IMR-90 (cell line): ENCODE results near the gene FKBP1B. TPM values are rescaled to one million over a fixed set of nuclear protein-coding genes. Genes with fewer than 3 reads are reported as not detected.
"Not testable (repeated sequence)": the region's sequence is repeated elsewhere in the genome, so short reads cannot be mapped to it uniquely, and the experiment has no call there.

Source experiments
- ATAC-seq: fragments of 200-7000 bp; cut with Tn5 transposase; 2 replicates; pipeline ENCODE4 v1.9.1; 2020; ENCODE audit warnings: low read depth, mild to moderate bottlenecking, moderate library complexity
- BruUV-seq: library from RNA; stranded (reverse); fragments of 400-500 nt; replicated peaks from 2 replicates; lab custom pipeline; 2021; lab: Mats Ljungman, UMichigan
- CTCF ChIA-PET: fragments of 300-600 bp; formaldehyde crosslinking; extraction: SDS; loops from one replicate; lab custom pipeline; 2021; ENCODE audit warnings: antibody characterized with exemption; lab: Yijun Ruan, JAX
- POLR2A ChIA-PET: fragments of 300-600 bp; sonication (Branson Sonifier 250); formaldehyde crosslinking; loops from one replicate; lab custom pipeline; 2022; ENCODE audit warnings: antibody characterized with exemption; ENCODE audit not compliant: unreplicated experiment; lab: Charles Lee
- DNase-seq: peaks from one replicate; pipeline ENCODE4 v3.0.0; 2013
- H2AFZ ChIP-seq: replicated peaks from 2 replicates; pipeline ENCODE3; 2013; ENCODE audit warnings: low read length, mild to moderate bottlenecking; ENCODE audit not compliant: poor library complexity
- H2AK5ac ChIP-seq: 2 replicates; pipeline ENCODE4 v1.6.1; 2013; ENCODE audit warnings: low read depth, low read length, inconsistent platforms
- H2AK9ac ChIP-seq: replicated peaks from 2 replicates; pipeline ENCODE3; 2013; ENCODE audit warnings: mild to moderate bottlenecking, low read depth, low read length, moderate library complexity; ENCODE audit not compliant: poor library complexity
- H2BK120ac ChIP-seq: 2 replicates; pipeline ENCODE4 v1.6.1; 2013; ENCODE audit warnings: low read depth, low read length, inconsistent platforms
- H2BK15ac ChIP-seq: 3 replicates; pipeline ENCODE4 v1.6.1; 2013; ENCODE audit warnings: low read depth, low read length, inconsistent platforms
- H2BK20ac ChIP-seq: 2 replicates; pipeline ENCODE4 v1.6.1; 2013; ENCODE audit warnings: low read depth, mild to moderate bottlenecking, inconsistent platforms, low read length, moderate library complexity
- H2BK5ac ChIP-seq: 2 replicates; pipeline ENCODE4 v1.6.1; 2013; ENCODE audit warnings: mild to moderate bottlenecking, low read depth, low read length, inconsistent platforms; ENCODE audit not compliant: poor library complexity, severe bottlenecking
- H3K14ac ChIP-seq: replicated peaks from 2 replicates; pipeline ENCODE4 v1.6.1; 2013; ENCODE audit warnings: low read depth, low read length, inconsistent platforms
- H3K18ac ChIP-seq: 2 replicates; pipeline ENCODE4 v1.6.1; 2013; ENCODE audit warnings: low read depth, low read length, control low read depth
- H3K23ac ChIP-seq: 2 replicates; pipeline ENCODE4 v1.6.1; 2013; ENCODE audit warnings: low read depth, low read length, inconsistent platforms
- H3K27ac ChIP-seq: 2 replicates; pipeline ENCODE4 v1.5.1; 2013; ENCODE audit warnings: mild to moderate bottlenecking, control low read depth, low read length; ENCODE audit not compliant: insufficient read depth
- H3K27me3 ChIP-seq: 2 replicates; pipeline ENCODE4 v1.6.1; 2013; ENCODE audit warnings: low read length; ENCODE audit not compliant: control insufficient read depth, insufficient read depth
- H3K36me3 ChIP-seq: 2 replicates; pipeline ENCODE4 v1.6.1; 2013; ENCODE audit warnings: low read length, mixed read lengths; ENCODE audit not compliant: control insufficient read depth, insufficient read depth
- H3K4ac ChIP-seq: 2 replicates; pipeline ENCODE4 v1.6.1; 2013; ENCODE audit warnings: low read depth, low read length, inconsistent platforms
- H3K4me1 ChIP-seq: 2 replicates; pipeline ENCODE4 v1.6.1; 2013; ENCODE audit warnings: low read length, mixed read lengths; ENCODE audit not compliant: control insufficient read depth, insufficient read depth
- H3K4me2 ChIP-seq: 2 replicates; pipeline ENCODE4 v1.6.1; 2013; ENCODE audit warnings: low read depth, mild to moderate bottlenecking, control low read depth, low read length, moderate library complexity
- H3K4me3 ChIP-seq: 2 replicates; pipeline ENCODE4 v1.5.1; 2013; ENCODE audit warnings: low read depth, mild to moderate bottlenecking, control low read depth, low read length, moderate library complexity; ENCODE audit not compliant: insufficient read depth
- H3K56ac ChIP-seq: 2 replicates; pipeline ENCODE4 v1.6.1; 2013; ENCODE audit warnings: low read length, inconsistent platforms; ENCODE audit not compliant: insufficient read depth; ENCODE audit errors: extremely low read depth
- H3K79me1 ChIP-seq, 2 experiments: 2 replicates each; pipeline ENCODE4 v1.6.1; 2013; ENCODE audit warnings: low read length in 2 of 2, inconsistent platforms in 1 of 2, low read depth in 1 of 2
- H3K9ac ChIP-seq: 2 replicates; pipeline ENCODE4 v1.6.1; 2013; ENCODE audit warnings: low read depth, low read length, control low read depth
- H3K9me1 ChIP-seq: 2 replicates; pipeline ENCODE4 v1.6.1; 2013; ENCODE audit warnings: low read length, inconsistent platforms; ENCODE audit not compliant: insufficient read depth
- H3K9me3 ChIP-seq: 2 replicates; pipeline ENCODE4 v1.6.1; 2013; ENCODE audit warnings: low read length; ENCODE audit not compliant: control insufficient read depth, insufficient read depth
- H4K20me1 ChIP-seq: 2 replicates; pipeline ENCODE4 v1.6.1; 2013; ENCODE audit warnings: low read length, inconsistent platforms; ENCODE audit not compliant: insufficient read depth
- H4K5ac ChIP-seq: 2 replicates; pipeline ENCODE4 v1.6.1; 2013; ENCODE audit warnings: mild to moderate bottlenecking, low read depth, low read length, control low read depth
- H4K8ac ChIP-seq, 2 experiments: 2 replicates each; pipeline ENCODE4 v1.6.1; 2013; ENCODE audit warnings: low read depth in 2 of 2, low read length in 2 of 2, control low read depth in 1 of 2, inconsistent platforms in 1 of 2
- H4K91ac ChIP-seq: 2 replicates; pipeline ENCODE4 v1.6.1; 2013; ENCODE audit warnings: low read depth, low read length, inconsistent platforms; ENCODE audit not compliant: insufficient read depth
- WGBS, 2 experiments: methylation state at CpG; one replicate each; pipeline versions ENCODE4 v1.1.5 to v1.1.7; 2013; ENCODE audit warnings: missing lambda C conversion rate in 2 of 2; ENCODE audit not compliant: insufficient read length in 1 of 2; ENCODE audit errors: extremely low coverage in 2 of 2; 5-methylcytosine and 5-hydroxymethylcytosine counted together
- dilution Hi-C: fragments of 300-500 bp; cut with HindIII; formaldehyde crosslinking; loops from one replicate; pipeline ENCODE4 v1.14.3; 2018; ENCODE audit warnings: low sequenced_read_pairs; ENCODE audit not compliant: unreplicated experiment
- in situ Hi-C: fragments of 300-500 bp; cut with MboI; formaldehyde crosslinking; loops from 3 replicates; pipeline ENCODE4 v1.14.3; 2019; ENCODE audit warnings: low sequenced_read_pairs, inconsistent platforms, mixed read lengths
- intact Hi-C: fragments of 100-400 bp; cut with micrococcal nuclease; formaldehyde crosslinking; loops from 2 replicates; pipeline ENCODE4 v1.10.0; 2022
- polyA plus RNA-seq, 3 experiments: library from polyadenylated mRNA; depleted of rRNA; stranded (reverse); fragments of >200 nt; gene quantifications; 2 replicates each; pipeline ENCODE4 v1.2.3, GENCODE V29; 2012; ENCODE audit warnings: low replicate concordance in 1 of 3
- total RNA-seq: library from RNA; depleted of rRNA; stranded (reverse); fragments of >200 nt; gene quantifications from 2 replicates; pipeline ENCODE4 v1.2.3, GENCODE V29; 2012

Gene FKBP1B
- total and polyA plus RNA-seq, 2 of the 4 experiments (the other 2 are of a cell fraction) = 10.2 to 15.1 TPM

- H4K8ac ChIP-seq, H2AK5ac ChIP-seq, BruUV-seq, H2BK5ac ChIP-seq, intact Hi-C loops, ATAC-seq, POLR2A ChIA-PET, H3K18ac ChIP-seq, H2BK120ac ChIP-seq, dilution Hi-C loops, H3K14ac ChIP-seq, H2AFZ ChIP-seq, H2AK9ac ChIP-seq, H4K20me1 ChIP-seq, H3K27ac ChIP-seq, H3K4ac ChIP-seq, H3K4me3 ChIP-seq, H3K56ac ChIP-seq, H3K9ac ChIP-seq, DNase-seq, H3K4me1 ChIP-seq, H3K4me2 ChIP-seq, H3K9me1 ChIP-seq, H2BK20ac ChIP-seq, H3K79me1 ChIP-seq, in situ Hi-C loops, CTCF ChIA-PET, H3K36me3 ChIP-seq, H3K23ac ChIP-seq, H4K5ac ChIP-seq, H2BK15ac ChIP-seq, H3K9me3 ChIP-seq, H3K27me3 ChIP-seq, H4K91ac ChIP-seq: not testable (repeated sequence)
- WGBS, 2 experiments = no CpG with 5 or more reads among the region's 5 CpGs
Measured at GRCh38 chr2:24093270-24093669, 43.7 kb downstream of the FKBP1B start.

- H3K18ac ChIP-seq, ATAC-seq, H3K27me3 ChIP-seq, H3K23ac ChIP-seq, H4K20me1 ChIP-seq, H3K4me3 ChIP-seq, CTCF ChIA-PET, H4K8ac ChIP-seq, H2BK5ac ChIP-seq, H3K9me1 ChIP-seq, dilution Hi-C loops, H3K4me2 ChIP-seq, BruUV-seq, DNase-seq, H3K36me3 ChIP-seq, H2AK9ac ChIP-seq, H3K9ac ChIP-seq, H2AK5ac ChIP-seq, H3K56ac ChIP-seq, H2BK20ac ChIP-seq, H3K9me3 ChIP-seq, in situ Hi-C loops, H2BK15ac ChIP-seq, H3K79me1 ChIP-seq, H2AFZ ChIP-seq, H3K14ac ChIP-seq, H4K5ac ChIP-seq, H4K91ac ChIP-seq, H2BK120ac ChIP-seq, H3K4ac ChIP-seq, H3K4me1 ChIP-seq, intact Hi-C loops, H3K27ac ChIP-seq: not testable (repeated sequence)
- POLR2A ChIA-PET = interaction anchor here (0.6 kb wide), 1 partner anchor 10 kb away, joined by 3 read pairs; no protein-coding TSS in a partner anchor
- WGBS, 2 experiments = 80% methylated on average over 3 of the region's 17 CpGs; no CpG with 5 or more reads in 1 of the 2 experiments
Measured at GRCh38 chr2:24095171-24095677, 45.7 kb downstream of the FKBP1B start.
